Measurements from ENCODE around the gene SETD6.

DNA sequence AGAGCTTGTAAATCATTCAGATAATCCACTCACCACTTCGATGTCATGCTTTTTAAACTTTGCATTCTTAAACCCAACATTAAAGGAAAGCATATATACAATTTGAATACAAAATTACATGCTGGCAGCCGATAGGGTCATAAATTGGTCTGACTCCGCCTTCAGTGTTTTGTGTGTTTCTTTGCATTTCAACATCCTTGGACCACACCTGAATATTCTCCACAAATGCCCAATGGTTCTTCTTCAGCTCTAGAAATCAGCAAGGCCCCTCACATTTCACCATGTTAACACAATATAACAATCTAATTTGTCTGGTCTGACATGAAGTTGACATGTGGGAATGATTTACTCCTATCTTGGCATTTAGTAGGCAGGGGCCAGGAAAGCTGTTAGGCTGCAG is 17.1 kb downstream of the SETD6 start:
- TF ChIP-seq EP300 (IDR thresholded peaks at IDR 0.05; ENCODE audit: low read depth): no peak
- TF ChIP-seq, protein P1, sequence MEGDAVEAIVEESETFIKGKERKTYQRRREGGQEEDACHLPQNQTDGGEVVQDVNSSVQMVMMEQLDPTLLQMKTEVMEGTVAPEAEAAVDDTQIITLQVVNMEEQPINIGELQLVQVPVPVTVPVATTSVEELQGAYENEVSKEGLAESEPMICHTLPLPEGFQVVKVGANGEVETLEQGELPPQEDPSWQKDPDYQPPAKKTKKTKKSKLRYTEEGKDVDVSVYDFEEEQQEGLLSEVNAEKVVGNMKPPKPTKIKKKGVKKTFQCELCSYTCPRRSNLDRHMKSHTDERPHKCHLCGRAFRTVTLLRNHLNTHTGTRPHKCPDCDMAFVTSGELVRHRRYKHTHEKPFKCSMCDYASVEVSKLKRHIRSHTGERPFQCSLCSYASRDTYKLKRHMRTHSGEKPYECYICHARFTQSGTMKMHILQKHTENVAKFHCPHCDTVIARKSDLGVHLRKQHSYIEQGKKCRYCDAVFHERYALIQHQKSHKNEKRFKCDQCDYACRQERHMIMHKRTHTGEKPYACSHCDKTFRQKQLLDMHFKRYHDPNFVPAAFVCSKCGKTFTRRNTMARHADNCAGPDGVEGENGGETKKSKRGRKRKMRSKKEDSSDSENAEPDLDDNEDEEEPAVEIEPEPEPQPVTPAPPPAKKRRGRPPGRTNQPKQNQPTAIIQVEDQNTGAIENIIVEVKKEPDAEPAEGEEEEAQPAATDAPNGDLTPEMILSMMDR (IDR thresholded peaks at IDR 0.05): no peak

All from transverse colon (tissue), 3 donors.